ENCODE measurements around the gene PMPCA.

Gene PMPCA

DNA sequence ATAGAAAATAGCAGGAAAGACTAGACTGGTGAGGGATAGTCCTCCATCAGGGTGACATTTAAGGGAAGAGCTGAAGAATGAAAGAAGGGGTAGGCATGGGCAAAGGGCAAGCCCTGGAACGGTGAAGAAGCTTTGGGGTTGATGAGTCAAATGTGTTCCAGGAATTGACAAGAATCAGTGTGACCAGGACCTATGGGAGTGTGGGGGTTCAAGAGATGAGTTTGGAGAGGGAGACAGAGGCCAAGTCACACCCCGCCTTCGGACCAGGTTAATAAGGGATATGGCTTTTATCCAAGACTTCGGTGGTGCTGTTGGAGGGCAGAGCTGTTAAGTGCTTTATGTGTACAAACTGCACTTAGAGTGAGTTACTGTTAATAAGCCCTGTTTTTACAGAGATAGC is 920 bp downstream of the PMPCA start:
- TF ChIP-seq, protein P1, sequence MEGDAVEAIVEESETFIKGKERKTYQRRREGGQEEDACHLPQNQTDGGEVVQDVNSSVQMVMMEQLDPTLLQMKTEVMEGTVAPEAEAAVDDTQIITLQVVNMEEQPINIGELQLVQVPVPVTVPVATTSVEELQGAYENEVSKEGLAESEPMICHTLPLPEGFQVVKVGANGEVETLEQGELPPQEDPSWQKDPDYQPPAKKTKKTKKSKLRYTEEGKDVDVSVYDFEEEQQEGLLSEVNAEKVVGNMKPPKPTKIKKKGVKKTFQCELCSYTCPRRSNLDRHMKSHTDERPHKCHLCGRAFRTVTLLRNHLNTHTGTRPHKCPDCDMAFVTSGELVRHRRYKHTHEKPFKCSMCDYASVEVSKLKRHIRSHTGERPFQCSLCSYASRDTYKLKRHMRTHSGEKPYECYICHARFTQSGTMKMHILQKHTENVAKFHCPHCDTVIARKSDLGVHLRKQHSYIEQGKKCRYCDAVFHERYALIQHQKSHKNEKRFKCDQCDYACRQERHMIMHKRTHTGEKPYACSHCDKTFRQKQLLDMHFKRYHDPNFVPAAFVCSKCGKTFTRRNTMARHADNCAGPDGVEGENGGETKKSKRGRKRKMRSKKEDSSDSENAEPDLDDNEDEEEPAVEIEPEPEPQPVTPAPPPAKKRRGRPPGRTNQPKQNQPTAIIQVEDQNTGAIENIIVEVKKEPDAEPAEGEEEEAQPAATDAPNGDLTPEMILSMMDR (conservative IDR thresholded peaks at IDR 0.05; ENCODE audit: control insufficient read depth, insufficient read depth, low read depth, low read length), result no peak
- DNase-seq (ENCODE audit: low read depth), result peak; percentile 22
- H3K4me3 ChIP-seq (ENCODE audit: control insufficient read depth, low read depth, low read length), result peak overlapping the region; percentile 94

DNA sequence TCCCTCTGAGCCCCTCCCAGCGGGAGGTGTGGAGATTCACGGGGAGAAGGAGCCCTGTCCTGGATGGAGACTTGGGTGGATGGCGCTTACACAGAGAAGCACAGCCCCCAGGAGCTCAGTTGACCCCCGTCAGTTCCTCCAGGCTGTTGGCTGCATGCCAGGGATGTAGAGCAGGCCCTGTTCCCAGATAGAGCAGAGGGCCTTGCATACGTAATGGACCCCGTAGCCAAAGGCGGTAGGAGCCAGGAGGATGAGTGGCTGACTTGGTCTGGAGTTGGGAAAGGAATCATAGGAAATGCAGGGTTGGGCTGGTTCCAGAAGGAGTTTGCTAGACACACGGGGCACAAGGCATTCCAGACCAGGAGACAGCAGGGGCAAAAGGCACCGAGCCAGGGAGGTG is 2.5 kb downstream of the PMPCA start:
- no peak overlapping the region for H3K4me3 ChIP-seq (ENCODE audit: control insufficient read depth, low read depth, low read length)
- TF ChIP-seq, protein P1 (conservative IDR thresholded peaks at IDR 0.05; ENCODE audit: control insufficient read depth, insufficient read depth, low read depth, low read length), result no peak
- peak; percentile 53 for DNase-seq (ENCODE audit: low read depth)

DNA sequence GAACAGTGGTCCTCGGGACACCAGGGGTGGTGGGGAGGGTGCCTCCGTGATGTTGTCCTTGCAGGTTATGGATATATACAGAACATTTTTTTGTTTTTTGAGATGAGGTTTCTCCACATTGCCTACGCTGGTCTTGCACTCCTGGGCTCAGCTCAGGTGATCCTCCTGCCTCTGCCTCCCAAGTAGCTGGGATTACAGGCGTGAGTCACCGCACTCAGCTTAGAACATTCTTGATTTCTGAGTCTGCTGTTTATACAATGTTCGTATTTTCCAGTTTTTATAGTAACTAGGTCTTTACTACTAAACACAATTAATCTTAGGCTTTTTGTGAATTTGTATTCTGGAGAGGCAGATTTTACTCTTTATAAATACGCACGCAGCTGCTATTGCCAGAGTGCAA is 6.0 kb downstream of the PMPCA start:
- TF ChIP-seq, protein P1 (conservative IDR thresholded peaks at IDR 0.05; ENCODE audit: control insufficient read depth, insufficient read depth, low read depth, low read length), result no peak
- H3K4me3 ChIP-seq (ENCODE audit: control insufficient read depth, low read depth, low read length), result no peak overlapping the region
- DNase-seq (ENCODE audit: low read depth), result peak; percentile 38

DNA sequence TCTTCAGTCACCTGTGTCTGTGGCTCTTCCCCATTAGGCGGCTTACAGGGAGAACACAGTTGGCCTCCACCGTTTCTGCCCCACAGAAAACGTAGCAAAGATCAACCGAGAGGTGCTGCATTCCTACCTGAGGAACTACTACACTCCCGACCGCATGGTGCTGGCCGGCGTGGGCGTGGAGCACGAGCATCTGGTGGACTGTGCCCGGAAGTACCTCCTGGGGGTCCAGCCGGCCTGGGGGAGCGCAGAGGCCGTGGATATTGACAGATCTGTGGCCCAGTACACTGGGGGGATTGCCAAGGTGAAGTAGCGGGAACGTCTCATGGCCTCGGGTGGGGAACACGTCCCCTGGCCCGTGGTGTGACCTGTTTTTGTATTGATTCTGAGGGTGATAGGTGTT is 6.5 kb downstream of the PMPCA start:
- DNase-seq (ENCODE audit: low read depth), result no peak
- TF ChIP-seq, protein P1 (conservative IDR thresholded peaks at IDR 0.05; ENCODE audit: control insufficient read depth, insufficient read depth, low read depth, low read length), result no peak
- no peak overlapping the region for H3K4me3 ChIP-seq (ENCODE audit: control insufficient read depth, low read depth, low read length)

DNA sequence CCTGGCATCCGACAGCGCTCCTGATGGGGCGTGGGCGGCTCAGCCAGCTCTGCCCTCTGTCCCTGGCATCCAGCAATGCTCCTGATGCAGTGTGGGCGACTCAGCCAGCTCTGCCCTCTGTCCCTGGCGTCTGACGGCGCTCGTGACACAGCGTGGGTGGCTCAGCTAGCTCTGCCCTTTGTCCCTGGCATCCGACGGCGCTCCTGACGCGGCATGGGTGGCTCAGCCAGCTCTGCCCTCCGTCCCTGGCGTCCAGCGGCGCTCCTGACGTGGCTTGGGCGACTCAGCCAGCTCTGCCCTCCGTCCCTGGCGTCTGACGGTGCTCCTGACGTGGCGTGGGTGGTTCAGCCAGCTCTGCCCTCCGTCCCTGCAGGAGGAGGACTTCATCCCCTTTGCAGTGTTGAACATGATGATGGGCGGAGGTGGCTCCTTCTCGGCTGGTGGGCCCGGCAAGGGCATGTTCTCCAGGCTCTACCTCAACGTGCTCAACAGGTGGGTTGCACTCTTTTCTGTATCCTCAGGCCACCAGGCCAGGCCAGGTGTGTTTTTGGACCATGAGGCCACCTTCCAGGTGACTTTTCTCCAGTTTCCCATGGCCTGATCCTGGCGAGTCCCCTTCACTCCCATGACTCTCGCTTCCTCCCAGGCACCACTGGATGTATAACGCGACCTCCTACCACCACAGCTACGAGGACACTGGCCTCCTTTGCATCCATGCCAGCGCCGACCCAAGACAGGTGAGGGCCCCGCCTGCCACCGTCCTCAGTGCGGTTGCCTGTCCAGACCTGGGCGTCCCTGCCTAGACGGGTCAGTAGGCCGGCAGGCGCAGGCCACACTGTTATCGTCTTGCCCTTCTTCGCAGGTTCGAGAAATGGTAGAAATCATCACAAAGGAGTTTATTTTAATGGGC is 8.0 kb downstream of the PMPCA start:
- TF ChIP-seq, protein P1 (conservative IDR thresholded peaks at IDR 0.05; ENCODE audit: control insufficient read depth, insufficient read depth, low read depth, low read length), result no peak
- DNase-seq (ENCODE audit: low read depth), result no peak
- no peak overlapping the region for H3K4me3 ChIP-seq (ENCODE audit: control insufficient read depth, low read depth, low read length)

DNA sequence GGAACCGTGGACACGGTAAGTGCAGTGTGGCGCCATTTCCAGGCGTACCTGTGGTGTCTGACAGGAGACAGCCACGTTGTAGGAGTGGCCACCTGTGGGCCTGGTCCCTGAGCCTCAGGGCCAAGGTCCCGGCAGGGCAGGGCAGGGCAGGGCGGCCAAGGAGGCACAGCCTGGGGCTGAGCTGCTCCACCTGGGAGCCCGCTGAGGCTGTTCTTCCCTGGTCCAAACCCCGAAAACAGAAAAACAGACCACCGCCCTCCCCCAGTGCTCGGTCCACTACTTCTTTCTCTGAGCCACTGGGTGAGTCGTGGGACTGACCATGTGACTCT is 8.6 kb downstream of the PMPCA start:
- no peak overlapping the region for H3K4me3 ChIP-seq (ENCODE audit: control insufficient read depth, low read depth, low read length)
- TF ChIP-seq, protein P1 (conservative IDR thresholded peaks at IDR 0.05; ENCODE audit: control insufficient read depth, insufficient read depth, low read depth, low read length), result no peak

More for the DNA sequence above, 8.6 kb downstream of the PMPCA start:
- no peak for DNase-seq (ENCODE audit: low read depth)

Measured in fibroblast of mammary gland (primary cell).